NCI-H69 (cell line): ENCODE results near the gene RAB6A.

Experiments
- DNase-seq: peaks from one replicate; lab custom pipeline; 2025; lab: John Stamatoyannopoulos, UW

RAB6A gene

DNA sequence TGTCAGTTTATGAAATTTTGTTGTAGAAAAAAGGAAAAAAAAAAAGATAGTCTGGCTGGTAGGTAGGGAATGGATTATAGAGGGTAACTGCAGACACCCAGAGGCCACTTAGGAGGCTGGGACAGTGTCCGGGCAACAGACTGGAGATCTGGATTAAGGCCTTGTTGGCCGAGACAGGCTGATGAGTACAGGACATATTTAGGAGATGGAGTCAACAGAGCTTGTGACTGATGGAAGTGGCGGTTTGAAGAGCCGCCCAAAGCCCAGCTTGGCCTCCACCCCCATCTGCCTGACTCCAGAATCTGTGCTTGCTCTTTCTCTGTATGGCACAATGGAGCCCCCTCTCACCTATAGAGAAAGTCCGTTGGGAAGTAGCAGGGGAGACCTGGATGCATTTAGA, 106.9 kb downstream of the RAB6A start:
- no peak for DNase-seq

GRCh38 chr11:73652856-73653559, 107.9 kb downstream of the RAB6A start:
- DNase-seq = peak; percentile 59

- peak; percentile 68 for DNase-seq
Measured at GRCh38 chr11:73652046-73652730, 108.7 kb downstream of the RAB6A start.

DNA sequence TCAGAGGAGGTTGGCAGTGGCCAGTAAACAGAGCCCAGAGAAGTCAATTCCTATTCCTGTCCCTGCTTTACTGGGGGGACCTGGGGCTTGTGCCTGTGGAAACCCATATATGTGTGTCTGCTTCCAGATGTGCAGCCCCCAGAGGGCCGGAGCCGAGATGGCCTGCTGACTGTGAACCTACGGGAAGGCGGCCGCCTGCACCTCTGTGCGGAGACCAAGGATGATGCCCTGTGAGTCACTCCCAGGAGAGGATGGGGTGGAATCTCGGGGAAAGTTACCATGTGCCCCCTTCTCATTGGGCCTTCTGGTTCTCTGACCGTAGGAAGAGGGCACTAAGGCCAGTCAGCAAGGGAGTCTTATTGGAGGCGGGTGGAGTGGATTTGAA, 109.2 kb downstream of the RAB6A start:
- DNase-seq = no peak

DNA sequence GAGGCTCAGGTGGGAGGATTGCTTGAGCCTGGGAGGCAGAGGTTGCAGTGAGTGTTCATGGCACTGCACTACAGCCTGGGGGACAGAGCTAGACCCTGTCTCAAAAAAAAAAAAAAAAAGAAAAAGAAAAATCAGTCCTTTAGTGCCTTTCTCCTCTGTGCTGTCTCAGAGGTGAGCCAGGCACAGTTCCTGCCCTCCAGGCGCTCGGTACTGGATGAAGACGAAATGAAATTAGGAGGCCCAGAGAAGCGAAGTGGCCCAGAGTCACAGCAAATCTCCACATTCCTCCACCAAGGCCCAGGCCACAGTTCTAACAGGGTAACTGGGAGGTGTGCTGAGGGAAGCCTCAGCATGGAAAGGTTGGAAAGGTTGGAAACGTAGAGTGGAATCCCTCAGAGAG, 109.6 kb downstream of the RAB6A start:
- DNase-seq = no peak

GRCh38 chr11:73650400-73650799, 110.5 kb downstream of the RAB6A start:
- no peak for DNase-seq

DNA sequence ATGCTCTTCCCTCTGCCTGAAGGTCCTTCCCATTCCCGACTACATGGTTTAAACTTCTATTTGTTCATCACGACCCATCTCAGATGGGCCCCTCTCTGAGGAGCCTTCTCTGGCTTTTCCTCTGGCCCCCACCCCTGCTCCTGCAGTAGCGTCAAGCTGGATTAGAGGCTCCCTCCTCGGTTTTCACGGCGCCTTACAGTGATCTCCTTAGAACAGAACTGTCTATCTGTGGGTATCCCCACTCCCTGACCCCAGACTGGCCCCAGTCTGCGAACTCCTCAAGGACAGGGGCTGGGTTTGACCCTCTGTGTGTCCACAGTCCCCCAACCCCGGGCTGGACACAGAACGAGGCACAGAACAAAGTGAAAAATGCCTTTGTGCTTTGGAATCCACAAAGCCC, 111.7 kb downstream of the RAB6A start:
- DNase-seq = no peak

GRCh38 chr11:73648571-73649046, 112.3 kb downstream of the RAB6A start:
- DNase-seq = peak; percentile 56

DNA sequence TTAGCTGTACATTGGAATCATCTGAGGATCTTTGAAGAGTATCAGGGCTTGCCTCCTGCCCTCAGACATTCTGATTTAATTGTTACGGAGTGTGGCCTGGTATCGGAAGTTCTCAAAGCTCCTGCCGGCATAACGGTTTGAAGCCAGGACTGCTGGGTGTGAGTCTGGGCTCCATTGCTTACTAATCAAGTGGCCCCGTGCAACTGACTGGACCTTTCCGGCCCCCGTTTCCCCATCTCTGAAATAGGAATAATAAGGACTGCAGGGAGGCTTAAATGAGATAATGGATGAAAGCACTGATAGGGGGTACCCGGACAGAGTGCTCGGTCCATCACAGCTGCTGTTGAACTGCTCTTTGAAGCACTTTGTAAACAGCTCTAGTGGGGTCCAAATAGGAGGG, 112.8 kb downstream of the RAB6A start:
- no peak for DNase-seq

DNA sequence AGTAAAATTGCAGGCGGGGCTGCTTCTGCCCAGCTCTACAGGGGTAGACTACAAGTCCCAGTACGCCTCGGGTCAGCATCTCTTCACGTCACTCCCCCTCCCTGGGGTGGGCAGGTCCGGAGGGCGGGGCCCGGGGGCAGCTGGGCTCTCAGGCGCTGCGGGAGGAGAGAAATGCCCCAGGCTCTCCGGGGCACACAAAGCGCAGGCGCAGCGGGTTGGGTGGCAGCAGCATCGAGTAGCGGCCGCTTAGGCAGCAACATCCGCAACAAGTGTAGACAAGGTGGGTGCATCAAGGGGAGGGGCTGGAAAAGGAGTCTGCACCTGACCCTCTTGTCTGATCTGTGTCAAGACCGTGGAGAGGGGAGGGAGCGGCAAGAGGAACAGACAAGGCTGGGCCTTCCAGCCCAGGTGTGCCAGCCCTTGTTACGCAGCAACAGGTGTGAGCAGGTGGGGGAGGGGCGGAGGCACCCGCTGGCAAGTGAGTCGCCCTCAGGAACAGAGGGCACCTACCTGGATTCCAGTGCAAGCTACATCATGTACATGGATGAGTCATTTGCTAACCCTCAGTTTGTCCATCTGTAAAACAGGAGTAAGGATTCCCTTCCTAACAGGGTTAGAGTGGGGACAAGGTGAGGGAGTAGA, 113.3 kb downstream of the RAB6A start:
- DNase-seq = peak; percentile 98

- DNase-seq = no peak
Measured at GRCh38 chr11:73645972-73646631, 114.8 kb downstream of the RAB6A start, which contains the start of gene PLEKHB1. Gene PLEKHB1 (plus strand): TSS chr11:73646581. CDS start chr11:73646609, 28 bp downstream.

- no peak for DNase-seq
Measured at GRCh38 chr11:73645121-73645969, 115.5 kb downstream of the RAB6A start.

DNA sequence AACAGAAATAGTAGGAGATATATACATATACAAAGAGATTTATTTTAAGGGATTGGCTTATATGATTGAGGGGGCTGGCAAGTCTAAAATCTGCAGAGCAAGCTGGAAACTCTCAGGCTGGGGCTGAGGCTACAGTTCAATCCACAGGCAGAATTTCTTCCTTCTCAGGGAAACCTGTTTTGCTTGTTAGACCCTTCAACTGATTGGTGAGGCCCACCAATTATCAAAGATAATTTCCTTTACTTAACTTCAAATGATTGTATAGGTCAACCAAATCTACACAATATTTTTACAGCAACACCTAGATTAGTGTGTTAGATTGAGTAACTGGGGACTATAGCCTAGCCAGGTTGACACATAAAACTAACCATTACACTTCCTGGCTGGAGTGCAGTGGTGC, 119.2 kb downstream of the RAB6A start:
- DNase-seq = no peak

- no peak for DNase-seq
Measured at GRCh38 chr11:73640592-73640991, 120.3 kb downstream of the RAB6A start.

DNA sequence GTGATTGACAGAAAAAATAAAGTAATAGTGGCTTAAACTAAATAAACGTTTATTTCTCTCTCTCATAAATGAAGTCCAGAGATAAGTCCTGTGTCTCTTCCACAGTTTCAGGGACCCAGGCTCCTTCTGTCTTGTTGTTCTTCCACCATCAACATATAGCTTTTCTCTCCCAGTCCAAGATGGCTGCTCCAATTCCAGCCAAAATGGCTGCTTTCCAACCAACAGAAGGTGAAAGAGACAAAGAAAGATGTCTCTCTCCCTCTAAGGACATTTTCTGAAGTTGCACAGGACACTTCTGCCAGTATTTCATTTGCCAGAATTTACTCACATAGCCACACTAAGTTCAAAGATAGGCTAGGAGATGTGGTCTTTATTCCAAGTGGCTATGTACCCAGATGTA, 123.9 kb downstream of the RAB6A start:
- no peak for DNase-seq

DNA sequence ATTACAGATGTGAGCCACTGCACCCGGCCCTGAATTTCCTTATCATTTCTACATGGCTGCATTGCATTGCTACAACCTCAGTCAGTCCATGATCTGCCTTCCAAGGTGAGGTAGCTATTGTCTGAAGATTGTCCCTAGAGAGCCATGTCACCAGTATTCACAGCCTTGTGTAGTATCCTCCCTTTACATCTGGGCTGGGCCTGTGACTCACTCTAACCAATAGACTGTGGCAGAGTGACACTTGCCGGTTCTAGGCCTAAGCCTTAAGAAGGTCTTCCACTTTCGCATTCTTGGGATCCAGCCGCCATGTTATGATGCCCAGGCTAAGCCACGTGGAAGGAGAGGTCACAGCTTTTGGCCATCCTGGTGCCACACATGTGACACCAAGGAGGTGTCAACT, 124.6 kb downstream of the RAB6A start:
- no peak for DNase-seq

GRCh38 chr11:73635721-73636120, 125.2 kb downstream of the RAB6A start:
- no peak for DNase-seq

- DNase-seq = no peak
Measured at GRCh38 chr11:73633999-73634398, 126.9 kb downstream of the RAB6A start.

DNA sequence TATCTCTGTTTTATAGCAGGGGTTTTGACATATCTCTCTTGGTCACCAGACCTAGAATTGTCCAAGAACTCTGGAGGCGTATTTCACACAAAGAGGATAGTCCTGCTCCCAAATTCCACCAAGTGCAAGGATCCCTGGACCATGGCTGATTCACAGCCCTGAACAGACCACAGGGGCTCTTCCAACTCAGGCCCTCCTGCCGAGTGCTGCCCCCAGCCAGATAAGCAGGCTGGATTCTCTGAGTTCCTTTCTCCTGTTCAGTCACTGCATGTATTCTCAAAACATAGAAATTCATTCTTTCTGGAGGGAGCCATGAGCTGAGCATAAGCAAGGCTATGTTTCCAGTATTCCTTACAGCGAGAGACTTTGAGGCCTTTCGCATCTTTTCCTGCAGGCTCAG, 127.9 kb downstream of the RAB6A start:
- DNase-seq = no peak

DNA sequence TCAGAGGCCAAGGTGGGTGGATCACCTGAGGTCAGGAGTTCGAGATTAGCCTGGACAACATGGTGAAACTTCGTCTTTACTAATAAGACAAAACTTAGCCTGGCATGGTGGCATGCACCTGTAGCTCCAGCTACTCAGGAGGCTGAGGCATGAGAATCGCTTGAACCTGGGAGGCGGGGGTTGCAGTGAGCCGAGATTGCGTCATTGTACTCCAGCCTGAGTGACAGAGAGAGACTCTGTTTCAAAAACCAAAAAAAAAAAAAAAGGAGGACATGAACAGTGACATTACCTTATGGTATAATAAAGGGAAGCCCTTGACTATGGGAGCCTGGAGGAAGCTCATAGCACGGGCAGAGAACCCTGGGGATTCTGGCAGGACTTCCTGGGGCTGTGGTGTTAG, 131.0 kb downstream of the RAB6A start:
- no peak for DNase-seq

DNA sequence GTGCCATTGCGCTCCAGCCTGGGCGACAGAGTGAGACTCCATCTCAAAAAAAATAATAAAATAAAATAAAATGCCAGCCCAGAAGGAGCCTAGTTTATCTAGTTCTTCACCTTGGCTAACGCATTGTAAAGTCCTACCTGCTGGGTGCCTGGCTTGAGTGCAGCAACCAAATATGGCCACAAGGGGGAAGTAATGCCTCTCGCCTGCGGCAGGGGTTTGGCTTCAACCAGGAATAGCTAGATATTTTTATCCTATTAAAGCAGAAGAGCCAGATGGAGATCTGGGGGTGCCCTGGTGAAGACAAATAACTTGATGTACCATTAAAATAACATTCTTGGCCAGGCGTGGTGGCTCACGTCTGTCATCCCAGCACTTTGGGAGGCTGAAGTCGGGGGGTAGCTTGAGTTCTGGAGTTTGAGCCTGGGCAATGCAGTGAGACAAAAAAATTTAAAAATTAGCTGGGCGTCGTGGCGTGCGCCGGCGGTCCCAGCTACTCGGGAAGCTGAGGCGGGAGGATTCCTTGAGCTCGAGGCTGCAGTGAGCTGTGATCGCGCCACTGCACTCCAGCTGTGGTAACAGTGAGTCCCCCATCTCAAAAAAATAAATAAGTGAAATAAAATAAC, 135.1 kb downstream of the RAB6A start:
- DNase-seq = peak; percentile 85
